Measurements from ENCODE around the gene CHCT1.

Gene CHCT1

DNA sequence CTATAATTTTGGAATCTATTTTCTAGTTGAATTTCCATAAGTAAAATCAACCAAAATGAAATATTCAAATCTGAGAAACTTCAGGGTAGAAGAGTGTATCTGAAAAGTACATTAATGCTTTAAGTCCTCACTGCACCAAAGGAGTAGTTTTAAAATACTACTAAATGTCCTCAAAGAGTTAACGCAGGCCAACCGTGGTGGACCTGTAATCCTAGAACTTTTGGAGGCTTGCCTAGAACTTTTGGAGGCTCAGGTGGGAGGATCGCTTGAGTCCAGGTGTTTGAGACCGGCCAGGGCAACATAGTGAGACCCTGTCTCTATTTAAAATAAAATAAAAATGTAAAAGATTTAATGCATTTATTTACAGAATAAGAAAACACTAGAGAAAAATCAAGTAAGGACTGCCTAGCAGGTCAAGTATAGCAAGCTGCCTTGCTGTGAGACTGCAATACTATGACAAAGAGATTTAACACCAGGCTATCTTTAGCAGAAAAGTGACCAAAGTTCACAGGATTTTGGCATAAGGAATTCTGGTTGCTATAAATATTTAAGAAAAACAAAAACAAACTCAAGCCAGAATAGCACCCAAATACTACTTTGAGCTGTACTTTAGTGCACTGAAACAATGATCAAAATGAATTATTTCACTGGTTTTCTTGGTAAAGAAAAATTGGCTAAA, 41.0 kb downstream of the CHCT1 start:
- no peaks in the 10 kb centered on the region for H3K79me2 ChIP-seq (ENCODE audit: control insufficient read depth, low read length)
- H3K4me3 ChIP-seq (ENCODE audit: low read length): no peak overlapping the region
- no peaks in the 10 kb centered on the region for H4K20me1 ChIP-seq (ENCODE audit: control insufficient read depth, insufficient read depth, low read depth, low read length)
- H3K27ac ChIP-seq (ENCODE audit: low read depth, low read length): no peak overlapping the region
- H3K27me3 ChIP-seq (ENCODE audit: control insufficient read depth, low read length): no peaks in the 10 kb centered on the region
- TF ChIP-seq, protein P1, sequence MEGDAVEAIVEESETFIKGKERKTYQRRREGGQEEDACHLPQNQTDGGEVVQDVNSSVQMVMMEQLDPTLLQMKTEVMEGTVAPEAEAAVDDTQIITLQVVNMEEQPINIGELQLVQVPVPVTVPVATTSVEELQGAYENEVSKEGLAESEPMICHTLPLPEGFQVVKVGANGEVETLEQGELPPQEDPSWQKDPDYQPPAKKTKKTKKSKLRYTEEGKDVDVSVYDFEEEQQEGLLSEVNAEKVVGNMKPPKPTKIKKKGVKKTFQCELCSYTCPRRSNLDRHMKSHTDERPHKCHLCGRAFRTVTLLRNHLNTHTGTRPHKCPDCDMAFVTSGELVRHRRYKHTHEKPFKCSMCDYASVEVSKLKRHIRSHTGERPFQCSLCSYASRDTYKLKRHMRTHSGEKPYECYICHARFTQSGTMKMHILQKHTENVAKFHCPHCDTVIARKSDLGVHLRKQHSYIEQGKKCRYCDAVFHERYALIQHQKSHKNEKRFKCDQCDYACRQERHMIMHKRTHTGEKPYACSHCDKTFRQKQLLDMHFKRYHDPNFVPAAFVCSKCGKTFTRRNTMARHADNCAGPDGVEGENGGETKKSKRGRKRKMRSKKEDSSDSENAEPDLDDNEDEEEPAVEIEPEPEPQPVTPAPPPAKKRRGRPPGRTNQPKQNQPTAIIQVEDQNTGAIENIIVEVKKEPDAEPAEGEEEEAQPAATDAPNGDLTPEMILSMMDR (IDR thresholded peaks at IDR 0.05; ENCODE audit: low read depth, low read length, poor library complexity, severe bottlenecking): no peak
- TF ChIP-seq EZH2phosphoT487 (IDR thresholded peaks at IDR 0.05; ENCODE audit: borderline replicate concordance, low read length): no peak
- peaks cover 49% of the 10 kb centered on the region for H3K36me3 ChIP-seq (ENCODE audit: control insufficient read depth, low read length)
- H3F3A ChIP-seq (ENCODE audit: control insufficient read depth, insufficient read depth): no peaks in the 10 kb centered on the region
- no peak overlapping the region for H3K4me2 ChIP-seq (ENCODE audit: low read length)
- no peaks in the 10 kb centered on the region for H3K9me3 ChIP-seq (ENCODE audit: control insufficient read depth, insufficient read depth, low read length)
- no peaks in the 10 kb centered on the region for H3K9me2 ChIP-seq (replicated peaks; ENCODE audit: control insufficient read depth, low read length)
- no peaks in the 10 kb centered on the region for H3K4me1 ChIP-seq (ENCODE audit: control insufficient read depth, low read length)

DNA sequence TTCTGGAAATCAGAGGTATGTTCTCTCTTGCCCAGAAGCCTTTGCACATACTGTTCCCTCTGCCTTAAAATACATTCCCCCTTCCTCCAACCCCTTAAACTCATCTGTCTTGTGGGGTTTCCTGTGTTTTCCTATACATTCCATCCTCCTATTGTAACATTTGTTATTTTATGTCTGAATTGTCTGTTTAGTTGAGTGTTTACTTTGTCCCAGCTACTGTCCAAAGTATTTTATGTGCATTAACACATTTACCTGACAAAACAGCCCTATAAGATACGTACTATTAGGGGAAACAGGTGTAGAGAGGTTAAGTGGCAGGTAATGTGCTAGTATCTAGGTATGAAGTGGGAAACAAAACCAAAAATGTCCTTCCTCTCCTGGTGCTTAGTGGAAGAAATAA, 42.1 kb downstream of the CHCT1 start:
- Histone ChIP-seq H3K36me3 (ENCODE audit: control insufficient read depth, low read length) (peaks cover 46% of the 10 kb centered on the region), H3K4me3 (ENCODE audit: low read length) (no peak overlapping the region)

DNA sequence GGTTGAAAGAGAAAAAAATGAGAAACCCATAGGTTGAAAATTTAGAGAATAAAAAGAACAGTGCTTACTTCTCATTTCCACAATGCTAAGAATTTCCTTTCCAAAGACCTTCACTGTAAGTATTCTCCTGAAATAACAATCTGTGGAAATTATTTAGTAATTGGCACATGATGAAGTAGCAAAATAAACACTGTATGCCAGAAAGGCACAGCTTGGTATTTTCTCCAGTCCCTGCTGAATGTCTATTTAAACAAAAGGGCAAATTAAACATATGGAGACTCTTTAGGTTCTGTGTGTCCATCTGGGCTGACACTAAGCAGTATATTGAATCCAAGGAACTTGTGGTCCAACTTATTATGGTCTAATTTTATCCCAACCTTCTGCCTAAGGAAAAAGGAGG, 46.1 kb downstream of the CHCT1 start:
- Histone ChIP-seq H3K4me3 (ENCODE audit: low read length) (no peak overlapping the region), H3K9me2 (replicated peaks; ENCODE audit: control insufficient read depth, low read length) (no peaks in the 10 kb centered on the region), H3K27me3 (ENCODE audit: control insufficient read depth, low read length) (no peaks in the 10 kb centered on the region), H3K27ac (ENCODE audit: low read depth, low read length) (no peak overlapping the region), H4K20me1 (ENCODE audit: control insufficient read depth, insufficient read depth, low read depth, low read length) (no peaks in the 10 kb centered on the region), H3K4me2 (ENCODE audit: low read length) (no peak overlapping the region), H3K9me3 (ENCODE audit: control insufficient read depth, insufficient read depth, low read length) (no peaks in the 10 kb centered on the region), H3F3A (ENCODE audit: control insufficient read depth, insufficient read depth) (no peaks in the 10 kb centered on the region), H3K4me1 (ENCODE audit: control insufficient read depth, low read length) (peaks cover 5% of the 10 kb centered on the region; the same call in 1 of the 2 replicates), H3K36me3 (ENCODE audit: control insufficient read depth, low read length) (peaks cover 47% of the 10 kb centered on the region), H3K79me2 (ENCODE audit: control insufficient read depth, low read length) (no peaks in the 10 kb centered on the region)
- no peak for TF ChIP-seq EZH2phosphoT487 (IDR thresholded peaks at IDR 0.05; ENCODE audit: borderline replicate concordance, low read length)
- TF ChIP-seq, protein P1 (IDR thresholded peaks at IDR 0.05; ENCODE audit: low read depth, low read length, poor library complexity, severe bottlenecking): no peak

More for the DNA sequence above, 42.1 kb downstream of the CHCT1 start:
- Histone ChIP-seq H4K20me1 (ENCODE audit: control insufficient read depth, insufficient read depth, low read depth, low read length) (no peaks in the 10 kb centered on the region), H3K9me3 (ENCODE audit: control insufficient read depth, insufficient read depth, low read length) (no peaks in the 10 kb centered on the region), H3K9me2 (replicated peaks; ENCODE audit: control insufficient read depth, low read length) (no peaks in the 10 kb centered on the region), H3K79me2 (ENCODE audit: control insufficient read depth, low read length) (no peaks in the 10 kb centered on the region), H3K27me3 (ENCODE audit: control insufficient read depth, low read length) (no peaks in the 10 kb centered on the region), H3F3A (ENCODE audit: control insufficient read depth, insufficient read depth) (no peaks in the 10 kb centered on the region), H3K4me1 (ENCODE audit: control insufficient read depth, low read length) (no peaks in the 10 kb centered on the region), H3K4me2 (ENCODE audit: low read length) (no peak overlapping the region), H3K27ac (ENCODE audit: low read depth, low read length) (no peak overlapping the region)
- TF ChIP-seq, protein P1 (IDR thresholded peaks at IDR 0.05; ENCODE audit: low read depth, low read length, poor library complexity, severe bottlenecking): no peak
- no peak for TF ChIP-seq EZH2phosphoT487 (IDR thresholded peaks at IDR 0.05; ENCODE audit: borderline replicate concordance, low read length)
